Measurements from ENCODE around the gene ARHGEF5. TPM values are rescaled to one million over a fixed set of nuclear protein-coding genes. Genes with fewer than 3 reads are reported as not detected.

Gene ARHGEF5
- total and polyA plus RNA-seq, 2 experiments from 2014 or later = 10.2 to 27.1 TPM

GRCh38 chr7:144415858-144416257 lies 60.7 kb downstream of the ARHGEF5 start:
- H3K36me3 ChIP-seq (ENCODE audit: insufficient read depth) = no peaks in the 10 kb centered on the region
- no peak for ATAC-seq
- Mint-ChIP-seq H3K27me3 (ENCODE audit: insufficient read depth, low read depth, poor library complexity) (peaks cover 2% of the 10 kb centered on the region), H3K9me3 (peaks cover 20% of the 10 kb centered on the region), H3K27ac (no peak overlapping the region), H3K36me3 (ENCODE audit: low read depth) (peaks cover 10% of the 10 kb centered on the region; the same call in 1 of the 3 replicates), H3K4me3 (no peak overlapping the region), H3K4me1 (peaks cover 3% of the 10 kb centered on the region; the same call in 1 of the 3 replicates)
- H3F3A ChIP-seq (replicated peaks; ENCODE audit: low read depth) = no peaks in the 10 kb centered on the region
- H3K27ac ChIP-seq (ENCODE audit: low read depth) = no peak overlapping the region
- no peak overlapping the region for H3K4me3 ChIP-seq
- no peak overlapping the region for H3K4me2 ChIP-seq
- no peaks in the 10 kb centered on the region for H3K27me3 ChIP-seq (ENCODE audit: insufficient read depth)
- TF ChIP-seq JUNB (IDR thresholded peaks at IDR 0.05; ENCODE audit: unreplicated experiment) (no peak), CTCF (conservative IDR thresholded peaks at IDR 0.05; ENCODE audit: low read depth in 2 of 2) (no peak), POLR2AphosphoS5 (IDR thresholded peaks at IDR 0.05; ENCODE audit: low read depth) (no peak), ZNF331 (CRISPR knock-in tag; IDR thresholded peaks at IDR 0.05; ENCODE audit: low read depth) (no peak), REST (IDR thresholded peaks at IDR 0.05; ENCODE audit: unreplicated experiment) (no peak), ETS1 (IDR thresholded peaks at IDR 0.05) (no peak), EZH2phosphoT487 (IDR thresholded peaks at IDR 0.05; ENCODE audit: unreplicated experiment) (no peak), CREB1 (CRISPR knock-in tag; IDR thresholded peaks at IDR 0.05; ENCODE audit: low read depth) (no peak)
- DNase-seq (ENCODE audit: low spot score) = no peak
- H3K79me2 ChIP-seq (replicated peaks; ENCODE audit: insufficient read depth) = no peaks in the 10 kb centered on the region
- no peaks in the 10 kb centered on the region for H3K4me1 ChIP-seq (ENCODE audit: insufficient read depth)
- H2AFZ ChIP-seq = no peak overlapping the region
- H4K20me1 ChIP-seq (replicated peaks; ENCODE audit: insufficient read depth) = no peaks in the 10 kb centered on the region
- H3K9me2 ChIP-seq (ENCODE audit: insufficient read depth) = no peaks in the 10 kb centered on the region

GRCh38 chr7:144416341-144416740 lies 61.1 kb downstream of the ARHGEF5 start:
- H3K79me2 ChIP-seq (replicated peaks; ENCODE audit: insufficient read depth) = no peaks in the 10 kb centered on the region
- H3K27me3 Mint-ChIP-seq (ENCODE audit: insufficient read depth, low read depth, poor library complexity) = peaks cover 2% of the 10 kb centered on the region
- no peaks in the 10 kb centered on the region for H4K20me1 ChIP-seq (replicated peaks; ENCODE audit: insufficient read depth)
- peaks cover 3% of the 10 kb centered on the region; the same call in 1 of the 3 replicates for H3K4me1 Mint-ChIP-seq
- no peaks in the 10 kb centered on the region for H3K4me1 ChIP-seq (ENCODE audit: insufficient read depth)
- no peaks in the 10 kb centered on the region for H3K36me3 ChIP-seq (ENCODE audit: insufficient read depth)
- H3K9me3 Mint-ChIP-seq = peaks cover 20% of the 10 kb centered on the region
- H3K4me3 Mint-ChIP-seq = no peak overlapping the region
- ATAC-seq (no peak), DNase-seq (ENCODE audit: low spot score) (no peak)
- no peak overlapping the region for H3K4me2 ChIP-seq
- H3K9me2 ChIP-seq (ENCODE audit: insufficient read depth) = no peaks in the 10 kb centered on the region
- no peaks in the 10 kb centered on the region for H3F3A ChIP-seq (replicated peaks; ENCODE audit: low read depth)
- peaks cover 10% of the 10 kb centered on the region; the same call in 1 of the 3 replicates for H3K36me3 Mint-ChIP-seq (ENCODE audit: low read depth)
- no peak overlapping the region for H3K27ac Mint-ChIP-seq
- H3K27me3 ChIP-seq (ENCODE audit: insufficient read depth) = no peaks in the 10 kb centered on the region
- H3K4me3 ChIP-seq = no peak overlapping the region
- no peak overlapping the region for H3K27ac ChIP-seq (ENCODE audit: low read depth)
- H2AFZ ChIP-seq = no peak overlapping the region
- TF ChIP-seq STAT1 (IDR thresholded peaks at IDR 0.05; ENCODE audit: unreplicated experiment) (no peak), POLR2AphosphoS5 (IDR thresholded peaks at IDR 0.05; ENCODE audit: low read depth) (no peak), CTCF (conservative IDR thresholded peaks at IDR 0.05; ENCODE audit: low read depth in 2 of 2) (no peak), ZNF331 (CRISPR knock-in tag; IDR thresholded peaks at IDR 0.05; ENCODE audit: low read depth) (no peak), JUNB (IDR thresholded peaks at IDR 0.05; ENCODE audit: unreplicated experiment) (no peak), CREB1 (CRISPR knock-in tag; IDR thresholded peaks at IDR 0.05; ENCODE audit: low read depth) (no peak), REST (IDR thresholded peaks at IDR 0.05; ENCODE audit: unreplicated experiment) (no peak)

All from GM23338 (cell line).